Suppressor macrophage (primary cell): ENCODE data around the gene TYR.
"Not testable (repeated sequence)": the region's sequence is repeated elsewhere in the genome, so short reads cannot be mapped to it uniquely, and the experiment has no call there.

Experiments
- DNase-seq, 4 experiments: peaks; one replicate each; pipeline ENCODE4 v3.0.0-alpha.2; 2020 to 2022
- total RNA-seq, 17 experiments: gene quantifications; one replicate each; lab custom pipeline; 2026; ENCODE audit warnings: mixed read lengths in 6 of 17, inconsistent platforms in 3 of 17; lab: John Stamatoyannopoulos, UW

TYR gene
- 0 to 1.7 (median 0) reads per million in 17 experiments for total RNA-seq

DNA sequence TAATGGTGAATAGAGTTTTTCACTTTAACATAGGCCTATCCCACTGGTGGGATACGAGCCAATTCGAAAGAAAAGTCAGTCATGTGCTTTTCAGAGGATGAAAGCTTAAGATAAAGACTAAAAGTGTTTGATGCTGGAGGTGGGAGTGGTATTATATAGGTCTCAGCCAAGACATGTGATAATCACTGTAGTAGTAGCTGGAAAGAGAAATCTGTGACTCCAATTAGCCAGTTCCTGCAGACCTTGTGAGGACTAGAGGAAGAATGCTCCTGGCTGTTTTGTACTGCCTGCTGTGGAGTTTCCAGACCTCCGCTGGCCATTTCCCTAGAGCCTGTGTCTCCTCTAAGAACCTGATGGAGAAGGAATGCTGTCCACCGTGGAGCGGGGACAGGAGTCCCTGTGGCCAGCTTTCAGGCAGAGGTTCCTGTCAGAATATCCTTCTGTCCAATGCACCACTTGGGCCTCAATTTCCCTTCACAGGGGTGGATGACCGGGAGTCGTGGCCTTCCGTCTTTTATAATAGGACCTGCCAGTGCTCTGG lies at the start of gene TYR:
Gene TYR (plus strand): TSS at position 185 of the 541 bp plus-strand sequence. CDS start 79 bp downstream, at position 264.
- no peak for DNase-seq

- no peak for DNase-seq
These were observed 41.1 kb upstream of the TYR start for GRCh38 chr11:89136606-89137005.

DNA sequence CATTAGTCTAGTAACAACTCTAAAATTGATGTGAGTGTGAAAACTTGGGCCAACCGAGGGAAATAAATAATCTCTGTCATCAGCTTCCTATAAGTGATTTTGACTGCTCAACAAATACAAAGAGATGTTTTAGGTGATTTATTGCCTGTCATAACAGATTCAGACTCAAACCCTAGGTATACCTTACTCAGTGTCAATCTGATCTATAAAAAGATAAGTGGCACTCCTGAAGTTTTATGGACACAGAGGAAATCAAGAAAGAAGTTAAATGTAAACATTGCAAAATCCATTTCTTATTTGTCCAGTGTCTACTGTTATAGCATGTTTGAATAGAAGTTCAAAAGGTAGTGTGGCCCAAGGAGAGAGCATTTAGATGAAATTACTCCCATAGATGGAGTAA lies 30.4 kb upstream of the TYR start:
- no peak for DNase-seq

- no peak for DNase-seq
These were observed 17.7 kb upstream of the TYR start for GRCh38 chr11:89159974-89160373.

DNA sequence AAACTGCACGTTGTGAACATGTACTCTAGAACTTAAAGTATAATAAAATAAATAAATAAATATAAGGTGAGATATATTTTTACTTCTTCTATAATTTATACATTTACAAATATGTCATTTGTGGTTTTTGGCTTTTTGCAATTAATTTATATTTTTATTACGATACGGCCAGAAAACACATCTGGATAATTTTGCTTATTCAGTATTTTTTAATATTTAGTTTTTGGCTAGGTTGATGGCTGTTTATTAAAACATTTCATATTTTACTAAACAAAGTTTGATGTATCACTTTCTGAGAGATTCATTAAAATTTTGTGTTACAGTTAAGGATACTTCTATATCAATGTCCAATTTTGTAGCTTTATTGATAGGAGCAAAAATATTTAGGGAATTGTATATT lies 15.7 kb upstream of the TYR start:
- no peak for DNase-seq

DNA sequence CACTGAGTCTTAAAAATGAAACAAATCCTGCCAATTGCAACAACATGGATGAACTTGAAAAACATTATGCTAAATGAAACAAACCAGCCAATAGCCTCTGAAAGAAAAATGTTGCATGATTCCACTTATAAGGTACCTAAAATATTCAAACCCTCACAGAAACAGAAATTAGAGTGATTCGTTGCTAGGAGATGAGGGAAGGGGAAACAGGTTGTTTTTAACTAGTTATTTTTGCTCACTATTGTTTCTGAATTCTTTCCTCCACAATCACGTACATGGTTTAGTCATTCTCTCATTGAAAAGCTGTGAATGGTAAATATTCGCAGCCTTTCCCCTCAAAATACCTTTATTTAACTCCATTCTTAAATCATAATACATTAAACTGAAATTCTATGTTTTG lies 14.0 kb upstream of the TYR start:
- no peak for DNase-seq

DNA sequence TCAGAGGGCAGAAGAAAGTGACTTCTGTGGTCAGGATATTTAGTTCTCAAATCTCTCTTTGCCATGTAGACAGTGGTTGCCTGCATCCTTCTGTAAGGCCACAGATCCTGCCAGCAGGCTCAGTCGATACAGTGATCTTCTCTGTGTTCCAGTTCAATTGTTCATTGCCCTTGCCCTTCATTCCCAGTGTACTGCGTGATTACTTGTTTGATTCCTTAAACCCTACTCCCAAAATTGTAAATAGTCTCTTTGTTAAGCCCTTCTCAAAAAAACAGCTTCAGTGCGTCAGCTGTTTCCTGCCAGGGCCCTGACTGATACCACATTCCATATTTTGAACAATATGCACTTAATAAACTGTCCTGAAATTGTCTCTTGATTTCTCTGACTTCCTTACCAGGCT lies 9.3 kb upstream of the TYR start:
- no peak for DNase-seq

- DNase-seq, result no peak
These were observed 1.9 kb upstream of the TYR start for GRCh38 chr11:89175796-89176195.

GRCh38 chr11:89176938-89177337 lies 737 bp upstream of the TYR start:
- no peak for DNase-seq

DNA sequence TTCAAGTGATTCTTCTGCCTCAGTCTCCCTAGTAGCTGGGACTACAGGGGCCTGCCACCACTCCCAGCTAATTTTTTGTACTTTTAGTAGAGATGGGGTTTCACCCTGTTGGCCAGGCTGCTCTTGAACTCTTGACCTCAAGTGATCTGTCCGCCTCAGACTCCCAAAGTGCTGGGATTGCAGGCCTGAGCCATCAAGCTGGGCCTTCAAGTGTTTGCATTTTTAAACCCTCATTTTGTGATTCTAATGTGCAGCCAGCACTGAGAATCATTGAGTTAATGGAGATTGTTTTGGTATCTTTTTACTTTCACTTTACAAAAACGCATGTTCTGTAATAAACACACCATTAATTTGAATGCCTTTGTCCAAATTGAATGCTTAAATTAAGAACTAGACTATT lies 3.4 kb downstream of the TYR start:
- no peak for DNase-seq

DNA sequence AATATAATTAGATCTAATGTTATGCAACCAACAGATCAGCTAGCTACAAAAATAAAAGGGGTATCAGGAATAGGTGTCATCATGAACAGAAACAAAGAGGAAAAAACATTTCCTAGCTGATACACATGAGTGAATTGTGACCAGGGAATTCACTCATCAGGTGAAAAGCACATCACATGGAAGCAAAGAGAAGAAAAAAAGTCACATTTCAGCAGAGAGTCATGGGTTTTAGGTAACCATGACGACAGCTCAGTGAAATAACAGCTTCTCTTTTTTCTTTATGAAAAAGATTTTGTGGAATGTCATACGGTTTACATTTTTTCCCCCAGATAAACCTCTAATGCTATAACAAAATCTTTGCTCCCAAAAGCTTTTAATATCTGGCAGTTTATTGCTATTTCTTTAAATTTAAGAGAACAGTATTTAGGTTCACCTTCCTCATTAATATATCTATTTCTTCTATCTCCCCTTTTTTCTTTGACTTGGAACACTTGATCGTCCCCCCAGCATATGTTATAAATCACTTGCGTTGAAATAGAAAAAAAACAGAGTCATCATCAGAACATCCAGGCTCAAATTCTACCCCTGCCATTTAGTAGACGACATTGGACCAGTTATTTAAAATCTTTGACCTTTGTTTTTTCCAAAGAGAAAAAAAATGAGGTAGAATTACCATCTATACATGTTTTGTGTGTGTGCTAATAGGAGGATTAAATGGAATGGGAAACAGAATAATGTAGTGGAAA lies 5.3 kb downstream of the TYR start:
- no peak for DNase-seq

- DNase-seq, result no peak
These were observed 6.3 kb downstream of the TYR start for GRCh38 chr11:89184021-89184420.

DNA sequence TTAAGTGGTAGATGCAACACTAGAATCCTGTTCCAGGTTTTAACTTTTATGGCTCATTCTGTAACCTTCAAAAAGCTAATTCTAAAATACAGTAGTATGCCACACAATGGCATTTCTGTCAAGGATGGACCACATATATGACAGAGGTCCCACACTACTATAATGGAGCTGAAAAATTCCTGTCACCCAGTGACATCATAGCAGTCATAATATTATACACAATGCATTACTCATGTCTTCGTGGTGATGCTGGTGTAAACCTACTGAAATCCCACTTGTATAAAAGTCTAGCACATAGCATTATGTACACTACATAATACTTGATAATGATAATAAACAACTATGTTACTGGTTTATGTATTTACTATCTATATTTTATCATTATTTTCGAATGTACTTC lies 12.1 kb downstream of the TYR start:
- DNase-seq, result no peak

DNA sequence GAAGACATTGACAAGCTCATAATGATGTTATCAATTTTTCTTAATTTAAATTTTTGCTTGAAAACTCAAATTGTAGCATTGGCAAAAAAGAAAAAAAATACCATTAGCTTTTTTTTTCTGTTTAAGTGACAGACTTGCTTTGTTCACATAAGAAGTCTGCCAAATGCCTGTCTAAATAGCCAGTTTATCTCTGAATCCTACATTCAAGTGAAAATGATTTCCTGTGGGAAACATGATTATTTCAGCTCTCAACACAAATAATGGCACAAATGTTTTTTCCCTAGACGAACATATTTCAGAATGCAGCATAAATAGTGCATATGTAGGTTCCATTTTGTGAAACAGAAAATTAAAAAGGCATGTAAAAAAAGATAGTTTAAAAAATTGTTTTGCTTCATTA lies 23.5 kb downstream of the TYR start:
- DNase-seq, result no peak

- DNase-seq, result no peak
These were observed 26.1 kb downstream of the TYR start for GRCh38 chr11:89203814-89204213.

GRCh38 chr11:89205378-89205777 lies 27.7 kb downstream of the TYR start:
- DNase-seq, result no peak

DNA sequence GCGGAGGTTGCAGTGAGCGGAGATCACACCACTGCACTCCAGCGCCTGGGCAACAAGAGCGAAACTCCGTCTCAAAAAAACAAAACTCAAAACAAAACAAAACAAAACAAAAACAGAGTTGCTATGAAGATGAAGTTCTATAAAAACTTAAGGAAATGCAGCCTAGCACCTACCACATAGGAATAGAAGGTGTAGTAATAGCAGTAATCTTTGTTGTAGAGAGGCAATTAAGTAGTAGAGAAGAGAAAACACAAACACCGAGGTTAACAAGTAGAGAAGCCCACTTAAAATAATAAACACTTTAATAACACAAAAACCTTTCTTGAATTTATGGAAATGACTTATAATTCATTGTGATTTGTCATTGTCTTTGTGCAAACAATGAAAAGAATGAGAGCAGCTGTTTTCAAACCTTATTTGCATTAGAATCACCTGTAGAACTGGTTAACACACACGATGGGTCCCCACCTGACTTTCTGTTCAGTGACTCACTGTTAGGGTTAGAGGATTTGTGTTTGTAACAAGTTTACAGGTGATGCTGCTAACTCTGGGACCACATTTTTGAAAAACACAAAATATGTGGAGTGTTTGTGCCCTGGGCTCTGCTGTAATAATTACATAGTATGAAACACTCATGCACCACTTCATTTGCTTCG lies 43.1 kb downstream of the TYR start:
- no peak for DNase-seq

- no peak for DNase-seq
These were observed 57.4 kb downstream of the TYR start for GRCh38 chr11:89235083-89235482.

DNA sequence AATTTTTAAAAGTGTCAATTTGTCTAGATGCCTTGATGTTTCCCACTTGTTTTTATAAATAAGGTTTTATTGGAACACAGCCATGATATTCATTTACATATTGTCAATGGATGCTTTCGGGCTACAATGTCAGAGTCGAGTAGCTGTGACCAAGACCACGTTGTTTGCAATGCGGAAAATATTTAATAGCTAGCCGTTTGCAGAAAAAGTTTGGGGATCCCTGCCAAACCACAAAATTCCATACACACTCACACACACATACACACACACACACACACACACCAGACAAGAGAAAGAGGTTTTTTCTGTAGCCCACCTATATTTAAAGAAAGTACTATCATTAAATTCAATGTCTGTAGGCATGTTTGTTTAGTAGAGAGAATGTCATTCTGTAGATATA lies 58.3 kb downstream of the TYR start:
- no peak for DNase-seq

DNA sequence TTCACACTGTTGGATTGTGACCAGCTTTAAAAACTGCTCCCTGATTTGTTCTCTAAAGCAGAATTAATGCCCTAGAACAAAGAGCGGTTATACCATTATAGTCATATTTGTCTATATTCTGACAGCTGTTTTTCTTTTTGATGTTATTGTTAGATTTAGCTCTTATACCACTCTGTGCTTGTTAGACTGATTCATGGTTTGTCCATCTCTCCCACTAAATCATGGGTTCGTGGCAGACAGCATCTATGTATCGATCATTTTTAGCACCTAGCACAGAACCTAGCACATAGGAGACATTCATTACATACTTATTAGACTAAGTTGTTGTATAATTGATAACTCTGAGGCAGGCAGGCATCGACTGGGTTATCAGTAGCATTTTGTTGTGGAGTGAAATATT lies 69.3 kb downstream of the TYR start:
- DNase-seq, result not testable (repeated sequence)

GRCh38 chr11:89249196-89249595 lies 71.5 kb downstream of the TYR start:
- DNase-seq, result no peak

DNA sequence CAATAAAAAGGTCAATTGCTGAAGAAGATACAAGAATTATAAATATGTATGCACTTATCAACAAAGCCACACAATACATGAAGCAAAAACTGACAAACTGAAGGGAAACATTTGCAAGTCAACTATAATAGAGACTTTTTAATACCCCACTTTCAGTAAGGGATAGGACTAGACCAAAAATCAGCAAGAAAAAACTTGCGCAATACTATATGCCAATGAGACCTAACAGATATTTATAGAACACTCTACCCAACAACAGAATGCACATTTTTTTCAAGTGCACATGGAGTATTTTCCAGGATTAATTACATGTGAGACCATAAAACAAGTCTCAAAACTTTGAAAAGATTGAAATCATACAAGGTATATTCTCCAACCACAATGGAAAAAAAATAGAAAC lies 83.8 kb downstream of the TYR start:
- DNase-seq, result not testable (repeated sequence)

DNA sequence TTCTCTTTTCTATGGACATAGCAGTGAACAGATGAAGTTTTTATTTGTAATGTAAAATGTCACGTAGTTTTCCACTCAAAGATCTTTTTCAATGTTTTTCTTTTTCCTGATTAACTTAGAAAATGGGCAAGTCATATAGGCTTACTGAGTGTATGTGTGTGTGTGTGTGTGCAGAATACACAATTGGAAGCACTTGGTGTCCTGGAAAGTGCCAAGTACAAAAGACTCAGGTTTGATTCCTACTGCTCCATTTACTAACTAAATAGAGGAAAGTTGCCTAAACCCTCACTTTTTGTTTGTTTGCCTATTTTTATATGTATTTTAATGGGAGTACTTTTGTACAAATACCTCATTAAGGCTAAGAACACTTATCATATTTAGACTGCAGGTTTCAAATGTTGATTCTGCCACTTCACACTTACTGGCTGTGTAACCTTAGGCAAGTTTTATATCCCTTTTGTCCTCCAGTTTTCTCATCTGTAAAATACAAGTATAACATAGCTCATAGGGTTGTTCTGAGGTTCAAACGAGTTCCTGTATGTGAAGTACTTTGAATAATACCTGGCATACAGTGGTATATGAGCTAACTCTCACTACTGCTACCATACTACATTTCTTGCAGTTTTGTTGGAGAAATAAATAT lies 90.1 kb downstream of the TYR start:
- no peak for DNase-seq
